Tibial nerve (tissue), 3 donors: ENCODE data around the gene COPS2.

Experiments used
- CTCF ChIP-seq, 5 experiments: fragments of 200-600 bp in 3 of 5; fragments of 450-650 bp in 2 of 5; sonication (generic) in 3 of 5; IDR thresholded peaks; one replicate each; pipeline ENCODE4 v1.5.1; 2016 to 2019; ENCODE audit warnings: antibody characterized with exemption in 5 of 5, mild to moderate bottlenecking in 3 of 5, moderate library complexity in 2 of 5
- POLR2A ChIP-seq, 2 donors: fragments of 450-650 bp; IDR thresholded peaks; one replicate each; pipeline ENCODE4 v1.6.1; 2017; ENCODE audit warnings: antibody characterized with exemption in 2 of 2, mild to moderate bottlenecking in 2 of 2, moderate library complexity in 2 of 2

GRCh38 chr15:49188933-49189332 is 33.5 kb upstream of the COPS2 start:
- TF ChIP-seq POLR2A (IDR thresholded peaks at IDR 0.05) (no peak), CTCF (IDR thresholded peaks at IDR 0.05) (no peak)
